IMR-90 (cell line): Measurements from ENCODE around the gene PPP2R1B. TPM values are rescaled to one million over a fixed set of nuclear protein-coding genes. Genes with fewer than 3 reads are reported as not detected.

ENCODE experiments used
- ATAC-seq: fragments of 200-7000 bp; cut with Tn5 transposase; 2 replicates; pipeline ENCODE4 v1.9.1; 2020; ENCODE audit warnings: low read depth, mild to moderate bottlenecking, moderate library complexity
- BruUV-seq: library from RNA; stranded (reverse); fragments of 400-500 nt; replicated peaks from 2 replicates; lab custom pipeline; 2021; lab: Mats Ljungman, UMichigan
- CTCF ChIA-PET: fragments of 300-600 bp; formaldehyde crosslinking; extraction: SDS; loops from one replicate; lab custom pipeline; 2021; ENCODE audit warnings: antibody characterized with exemption; lab: Yijun Ruan, JAX
- POLR2A ChIA-PET: fragments of 300-600 bp; sonication (Branson Sonifier 250); formaldehyde crosslinking; loops from one replicate; lab custom pipeline; 2022; ENCODE audit warnings: antibody characterized with exemption; ENCODE audit not compliant: unreplicated experiment; lab: Charles Lee
- DNase-seq: peaks from one replicate; pipeline ENCODE4 v3.0.0; 2013
- H2AFZ ChIP-seq: replicated peaks from 2 replicates; pipeline ENCODE3; 2013; ENCODE audit warnings: low read length, mild to moderate bottlenecking; ENCODE audit not compliant: poor library complexity
- H2AK5ac ChIP-seq: 2 replicates; pipeline ENCODE4 v1.6.1; 2013; ENCODE audit warnings: low read depth, low read length, inconsistent platforms
- H2AK9ac ChIP-seq: replicated peaks from 2 replicates; pipeline ENCODE3; 2013; ENCODE audit warnings: mild to moderate bottlenecking, low read depth, low read length, moderate library complexity; ENCODE audit not compliant: poor library complexity
- H2BK120ac ChIP-seq: 2 replicates; pipeline ENCODE4 v1.6.1; 2013; ENCODE audit warnings: low read depth, low read length, inconsistent platforms
- H2BK15ac ChIP-seq: 3 replicates; pipeline ENCODE4 v1.6.1; 2013; ENCODE audit warnings: low read depth, low read length, inconsistent platforms
- H2BK20ac ChIP-seq: 2 replicates; pipeline ENCODE4 v1.6.1; 2013; ENCODE audit warnings: low read depth, mild to moderate bottlenecking, inconsistent platforms, low read length, moderate library complexity
- H2BK5ac ChIP-seq: 2 replicates; pipeline ENCODE4 v1.6.1; 2013; ENCODE audit warnings: mild to moderate bottlenecking, low read depth, low read length, inconsistent platforms; ENCODE audit not compliant: poor library complexity, severe bottlenecking
- H3K14ac ChIP-seq: replicated peaks from 2 replicates; pipeline ENCODE4 v1.6.1; 2013; ENCODE audit warnings: low read depth, low read length, inconsistent platforms
- H3K18ac ChIP-seq: 2 replicates; pipeline ENCODE4 v1.6.1; 2013; ENCODE audit warnings: low read depth, low read length, control low read depth
- H3K23ac ChIP-seq: 2 replicates; pipeline ENCODE4 v1.6.1; 2013; ENCODE audit warnings: low read depth, low read length, inconsistent platforms
- H3K27ac ChIP-seq: 2 replicates; pipeline ENCODE4 v1.5.1; 2013; ENCODE audit warnings: mild to moderate bottlenecking, control low read depth, low read length; ENCODE audit not compliant: insufficient read depth
- H3K27me3 ChIP-seq: 2 replicates; pipeline ENCODE4 v1.6.1; 2013; ENCODE audit warnings: low read length; ENCODE audit not compliant: control insufficient read depth, insufficient read depth
- H3K36me3 ChIP-seq: 2 replicates; pipeline ENCODE4 v1.6.1; 2013; ENCODE audit warnings: low read length, mixed read lengths; ENCODE audit not compliant: control insufficient read depth, insufficient read depth
- H3K4ac ChIP-seq: 2 replicates; pipeline ENCODE4 v1.6.1; 2013; ENCODE audit warnings: low read depth, low read length, inconsistent platforms
- H3K4me1 ChIP-seq: 2 replicates; pipeline ENCODE4 v1.6.1; 2013; ENCODE audit warnings: low read length, mixed read lengths; ENCODE audit not compliant: control insufficient read depth, insufficient read depth
- H3K4me2 ChIP-seq: 2 replicates; pipeline ENCODE4 v1.6.1; 2013; ENCODE audit warnings: low read depth, mild to moderate bottlenecking, control low read depth, low read length, moderate library complexity
- H3K4me3 ChIP-seq: 2 replicates; pipeline ENCODE4 v1.5.1; 2013; ENCODE audit warnings: low read depth, mild to moderate bottlenecking, control low read depth, low read length, moderate library complexity; ENCODE audit not compliant: insufficient read depth
- H3K56ac ChIP-seq: 2 replicates; pipeline ENCODE4 v1.6.1; 2013; ENCODE audit warnings: low read length, inconsistent platforms; ENCODE audit not compliant: insufficient read depth; ENCODE audit errors: extremely low read depth
- H3K79me1 ChIP-seq, 2 experiments: 2 replicates each; pipeline ENCODE4 v1.6.1; 2013; ENCODE audit warnings: low read length in 2 of 2, inconsistent platforms in 1 of 2, low read depth in 1 of 2
- H3K9ac ChIP-seq: 2 replicates; pipeline ENCODE4 v1.6.1; 2013; ENCODE audit warnings: low read depth, low read length, control low read depth
- H3K9me1 ChIP-seq: 2 replicates; pipeline ENCODE4 v1.6.1; 2013; ENCODE audit warnings: low read length, inconsistent platforms; ENCODE audit not compliant: insufficient read depth
- H3K9me3 ChIP-seq: 2 replicates; pipeline ENCODE4 v1.6.1; 2013; ENCODE audit warnings: low read length; ENCODE audit not compliant: control insufficient read depth, insufficient read depth
- H4K20me1 ChIP-seq: 2 replicates; pipeline ENCODE4 v1.6.1; 2013; ENCODE audit warnings: low read length, inconsistent platforms; ENCODE audit not compliant: insufficient read depth
- H4K5ac ChIP-seq: 2 replicates; pipeline ENCODE4 v1.6.1; 2013; ENCODE audit warnings: mild to moderate bottlenecking, low read depth, low read length, control low read depth
- H4K8ac ChIP-seq, 2 experiments: 2 replicates each; pipeline ENCODE4 v1.6.1; 2013; ENCODE audit warnings: low read depth in 2 of 2, low read length in 2 of 2, control low read depth in 1 of 2, inconsistent platforms in 1 of 2
- H4K91ac ChIP-seq: 2 replicates; pipeline ENCODE4 v1.6.1; 2013; ENCODE audit warnings: low read depth, low read length, inconsistent platforms; ENCODE audit not compliant: insufficient read depth
- BHLHE40 ChIP-seq: fragments of 150-350 bp; IDR thresholded peaks from 2 replicates; pipeline ENCODE4 v1.6.1; 2016; ENCODE audit warnings: mild to moderate bottlenecking, low read depth, low read length
- CEBPB ChIP-seq: IDR thresholded peaks from 2 replicates; pipeline ENCODE4 v1.6.1; 2012; ENCODE audit warnings: low read depth, low read length, improper control_type of control experiment
- CHD1 ChIP-seq: IDR thresholded peaks from 2 replicates; pipeline ENCODE4 v1.6.1; 2012; ENCODE audit warnings: low read depth, low read length, improper control_type of control experiment
- FOS ChIP-seq: fragments of 150-350 bp; IDR thresholded peaks from 2 replicates; pipeline ENCODE4 v1.6.1; 2016; ENCODE audit warnings: low read depth, low read length
- MAFK ChIP-seq: IDR thresholded peaks from 2 replicates; pipeline ENCODE4 v1.6.1; 2012; ENCODE audit warnings: low read depth, low read length, improper control_type of control experiment
- MAZ ChIP-seq: IDR thresholded peaks from 2 replicates; pipeline ENCODE4 v1.6.1; 2012; ENCODE audit warnings: low read depth, mild to moderate bottlenecking, low read length, improper control_type of control experiment, moderate library complexity, borderline replicate concordance
- MXI1 ChIP-seq: IDR thresholded peaks from 2 replicates; pipeline ENCODE4 v1.6.1; 2012; ENCODE audit warnings: low read depth, mild to moderate bottlenecking, low read length, moderate library complexity, borderline replicate concordance
- NFE2L2 ChIP-seq: fragments of 150-350 bp; IDR thresholded peaks from 2 replicates; pipeline ENCODE4 v1.6.1; 2016; ENCODE audit warnings: low read depth, mild to moderate bottlenecking, low read length
- POLR2A ChIP-seq: IDR thresholded peaks from 2 replicates; pipeline ENCODE4 v1.6.1; 2012; ENCODE audit warnings: mild to moderate bottlenecking, low read depth, low read length
- RAD21 ChIP-seq: IDR thresholded peaks from 2 replicates; pipeline ENCODE4 v1.6.1; 2012; ENCODE audit warnings: low read length, improper control_type of control experiment
- RCOR1 ChIP-seq: IDR thresholded peaks from 2 replicates; pipeline ENCODE4 v1.6.1; 2012; ENCODE audit warnings: mild to moderate bottlenecking, low read length, improper control_type of control experiment; ENCODE audit not compliant: insufficient replicate concordance
- RFX5 ChIP-seq: IDR thresholded peaks from 2 replicates; pipeline ENCODE4 v1.8.0; 2012; ENCODE audit warnings: low read depth, mild to moderate bottlenecking, low read length, moderate library complexity
- SMC3 ChIP-seq: fragments of 150-350 bp; IDR thresholded peaks from 2 replicates; pipeline ENCODE4 v1.6.1; 2016; ENCODE audit warnings: low read depth, mild to moderate bottlenecking, antibody characterized with exemption, low read length, moderate library complexity
- WGBS, 2 experiments: methylation state at CpG; one replicate each; pipeline versions ENCODE4 v1.1.5 to v1.1.7; 2013; ENCODE audit warnings: missing lambda C conversion rate in 2 of 2; ENCODE audit not compliant: insufficient read length in 1 of 2; ENCODE audit errors: extremely low coverage in 2 of 2; 5-methylcytosine and 5-hydroxymethylcytosine counted together
- dilution Hi-C: fragments of 300-500 bp; cut with HindIII; formaldehyde crosslinking; loops from one replicate; pipeline ENCODE4 v1.14.3; 2018; ENCODE audit warnings: low sequenced_read_pairs; ENCODE audit not compliant: unreplicated experiment
- in situ Hi-C: fragments of 300-500 bp; cut with MboI; formaldehyde crosslinking; loops from 3 replicates; pipeline ENCODE4 v1.14.3; 2019; ENCODE audit warnings: low sequenced_read_pairs, inconsistent platforms, mixed read lengths
- intact Hi-C: fragments of 100-400 bp; cut with micrococcal nuclease; formaldehyde crosslinking; loops from 2 replicates; pipeline ENCODE4 v1.10.0; 2022
- polyA plus RNA-seq, 3 experiments: library from polyadenylated mRNA; depleted of rRNA; stranded (reverse); fragments of >200 nt; gene quantifications; 2 replicates each; pipeline ENCODE4 v1.2.3, GENCODE V29; 2012; ENCODE audit warnings: low replicate concordance in 1 of 3
- total RNA-seq: library from RNA; depleted of rRNA; stranded (reverse); fragments of >200 nt; gene quantifications from 2 replicates; pipeline ENCODE4 v1.2.3, GENCODE V29; 2012
- TF ChIP-seq, protein P1 (sequence below): conservative IDR thresholded peaks from 2 replicates; pipeline ENCODE4 v1.5.1; 2012; ENCODE audit warnings: mild to moderate bottlenecking, low read depth, low read length, improper control_type of control experiment
- TF ChIP-seq, protein P2 (sequence below): fragments of 150-350 bp; IDR thresholded peaks from 2 replicates; pipeline ENCODE4 v1.6.1; 2017; ENCODE audit warnings: mild to moderate bottlenecking, antibody characterized with exemption, low read length, low read depth

The PPP2R1B gene
- total and polyA plus RNA-seq, 2 of the 4 experiments (the other 2 are of a cell fraction): 23.0 to 62.9 TPM

DNA sequence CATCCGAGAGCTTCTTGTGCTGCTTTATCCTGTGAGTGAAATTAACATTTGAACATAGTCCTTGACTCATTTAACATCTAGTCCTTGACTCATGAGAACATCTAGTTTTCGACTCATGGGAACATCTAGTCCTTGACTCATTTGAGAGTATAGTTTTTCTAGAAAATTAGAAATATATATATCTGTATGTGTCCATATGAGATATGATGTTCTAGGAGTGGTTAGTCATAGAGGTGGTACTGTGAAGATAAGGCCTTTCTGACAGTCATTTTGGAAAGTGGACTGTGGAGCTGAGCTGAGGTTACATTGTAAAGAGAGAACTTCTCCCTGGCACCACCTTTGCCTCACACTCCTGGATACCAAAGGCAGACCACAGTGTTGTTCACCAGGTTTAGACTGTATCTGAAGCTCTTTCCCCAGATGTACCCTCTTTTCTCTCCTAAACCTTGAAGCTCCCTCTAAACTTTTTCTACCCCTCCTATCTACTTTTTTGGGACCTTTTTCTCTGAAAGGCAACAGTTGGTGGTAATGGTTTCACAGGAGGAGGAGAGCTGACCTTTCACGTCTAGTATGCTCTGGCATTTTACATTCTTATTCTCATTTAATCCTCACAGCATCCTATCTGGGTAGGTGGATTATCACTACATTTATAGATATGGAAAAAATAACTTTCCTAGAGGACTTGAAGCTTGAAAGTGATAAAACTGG lies 67.2 kb downstream of the PPP2R1B start:
- H3K4me2 ChIP-seq: no peak overlapping the region
- peak; percentile 60 for DNase-seq
- H3K27me3 ChIP-seq: no peaks in the 10 kb centered on the region
- H3K9me1 ChIP-seq: peaks cover 12% of the 10 kb centered on the region
- intact Hi-C loops: loop anchor here (5.0 to 10.0 kb wide), 2 partner anchors 78 to 94 kb away; partner anchors contain the start of gene SIK2
- H2BK5ac ChIP-seq: no peak overlapping the region
- no peak overlapping the region; the same call in 1 of the 2 replicates for H4K5ac ChIP-seq
- no CpG with 5 or more reads among the region's 3 CpGs for WGBS, 2 experiments
- no peak overlapping the region for H4K91ac ChIP-seq
- peak overlapping the region; percentile 34; the same call in 1 of the 3 replicates for H2BK15ac ChIP-seq
- H2BK120ac ChIP-seq: no peak overlapping the region
- peaks cover 25 to 36% of the 10 kb centered on the region in 2 experiments for H3K79me1 ChIP-seq
- H2AK9ac ChIP-seq: no peak overlapping the region
- peak overlapping the region; percentile 11; the same call in 1 of the 2 replicates for H2BK20ac ChIP-seq
- peaks cover 10% of the 10 kb centered on the region for H3K36me3 ChIP-seq
- dilution Hi-C loops: no loop called here
- H3K14ac ChIP-seq: 0 out of 2 replicates have a peak overlapping the region, but pooled peaks have one; percentile 17
- in situ Hi-C loops: no loop called here
- H3K4me1 ChIP-seq: peaks cover 13% of the 10 kb centered on the region
- H3K18ac ChIP-seq: peak overlapping the region; percentile 66
- H3K4ac ChIP-seq: peak overlapping the region; percentile 11; the same call in 1 of the 2 replicates
- no peak overlapping the region for H3K4me3 ChIP-seq
- ATAC-seq: no peak
- ChIA-PET POLR2A (no interaction called here), CTCF (no interaction called here)
- H3K9me3 ChIP-seq: no peaks in the 10 kb centered on the region
- H3K9ac ChIP-seq: no peak overlapping the region
- H3K23ac ChIP-seq: peak overlapping the region; percentile 53
- no peak overlapping the region for H3K56ac ChIP-seq
- H2AK5ac ChIP-seq: no peak overlapping the region; the same call in 1 of the 2 replicates
- no TSS peak for BruUV-seq
- H4K8ac ChIP-seq: peak overlapping the region in 1 of 2 experiments; percentile 17; a peak in 2 of 4 replicates
- H3K27ac ChIP-seq: no peak overlapping the region
- no peaks in the 10 kb centered on the region for H4K20me1 ChIP-seq
- no peak overlapping the region for H2AFZ ChIP-seq
- no peak for TF ChIP-seq MXI1
- TF ChIP-seq MAZ: no peak
- TF ChIP-seq, protein P1, sequence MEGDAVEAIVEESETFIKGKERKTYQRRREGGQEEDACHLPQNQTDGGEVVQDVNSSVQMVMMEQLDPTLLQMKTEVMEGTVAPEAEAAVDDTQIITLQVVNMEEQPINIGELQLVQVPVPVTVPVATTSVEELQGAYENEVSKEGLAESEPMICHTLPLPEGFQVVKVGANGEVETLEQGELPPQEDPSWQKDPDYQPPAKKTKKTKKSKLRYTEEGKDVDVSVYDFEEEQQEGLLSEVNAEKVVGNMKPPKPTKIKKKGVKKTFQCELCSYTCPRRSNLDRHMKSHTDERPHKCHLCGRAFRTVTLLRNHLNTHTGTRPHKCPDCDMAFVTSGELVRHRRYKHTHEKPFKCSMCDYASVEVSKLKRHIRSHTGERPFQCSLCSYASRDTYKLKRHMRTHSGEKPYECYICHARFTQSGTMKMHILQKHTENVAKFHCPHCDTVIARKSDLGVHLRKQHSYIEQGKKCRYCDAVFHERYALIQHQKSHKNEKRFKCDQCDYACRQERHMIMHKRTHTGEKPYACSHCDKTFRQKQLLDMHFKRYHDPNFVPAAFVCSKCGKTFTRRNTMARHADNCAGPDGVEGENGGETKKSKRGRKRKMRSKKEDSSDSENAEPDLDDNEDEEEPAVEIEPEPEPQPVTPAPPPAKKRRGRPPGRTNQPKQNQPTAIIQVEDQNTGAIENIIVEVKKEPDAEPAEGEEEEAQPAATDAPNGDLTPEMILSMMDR: no peak
- TF ChIP-seq RFX5: no peak
- no peak for TF ChIP-seq FOS
- TF ChIP-seq RAD21: no peak
- TF ChIP-seq CHD1: no peak
- no peak for TF ChIP-seq BHLHE40
- TF ChIP-seq NFE2L2: no peak
- no peak for TF ChIP-seq MAFK
- TF ChIP-seq, protein P2, sequence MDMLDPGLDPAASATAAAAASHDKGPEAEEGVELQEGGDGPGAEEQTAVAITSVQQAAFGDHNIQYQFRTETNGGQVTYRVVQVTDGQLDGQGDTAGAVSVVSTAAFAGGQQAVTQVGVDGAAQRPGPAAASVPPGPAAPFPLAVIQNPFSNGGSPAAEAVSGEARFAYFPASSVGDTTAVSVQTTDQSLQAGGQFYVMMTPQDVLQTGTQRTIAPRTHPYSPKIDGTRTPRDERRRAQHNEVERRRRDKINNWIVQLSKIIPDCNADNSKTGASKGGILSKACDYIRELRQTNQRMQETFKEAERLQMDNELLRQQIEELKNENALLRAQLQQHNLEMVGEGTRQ: no peak
- no peak for TF ChIP-seq SMC3
- TF ChIP-seq POLR2A: no peak
- TF ChIP-seq RCOR1: no peak
- TF ChIP-seq CEBPB: no peak
